ENCODE measurements around the gene GAL.

GAL gene

GRCh38 chr11:68667511-68668500, 16.5 kb upstream of the GAL start:
- no peaks in the 10 kb centered on the region for H3K4me1 ChIP-seq (ENCODE audit: low read length)
- H3K4me2 ChIP-seq (ENCODE audit: low read length), result no peak overlapping the region
- no peaks in the 10 kb centered on the region for H3K79me2 ChIP-seq (ENCODE audit: low read length)
- no peak overlapping the region for H3K9ac ChIP-seq (ENCODE audit: low read length)
- H3K27ac ChIP-seq (ENCODE audit: low read length), result no peak overlapping the region
- no peaks in the 10 kb centered on the region for H3K9me3 ChIP-seq (ENCODE audit: insufficient read depth, low read length)
- no peaks in the 10 kb centered on the region for H3K36me3 ChIP-seq (replicated peaks; ENCODE audit: low read depth, low read length)
- TF ChIP-seq CTCF (IDR thresholded peaks at IDR 0.05; ENCODE audit: low read depth, low read length) (no peak), EZH2phosphoT487 (IDR thresholded peaks at IDR 0.05; ENCODE audit: low read depth) (no peak)
- H2AFZ ChIP-seq (ENCODE audit: low read depth, low read length), result no peak overlapping the region
- H3K4me3 ChIP-seq (ENCODE audit: low read length), result no peak overlapping the region
- H3K27me3 ChIP-seq (ENCODE audit: low read depth, low read length), result 0 out of 2 replicates have a peak, but pooled peaks cover 2% of the 10 kb centered on the region
- no peaks in the 10 kb centered on the region for H4K20me1 ChIP-seq (ENCODE audit: insufficient read depth, low read length)

- Histone ChIP-seq H3K36me3 (replicated peaks; ENCODE audit: low read depth, low read length) (no peaks in the 10 kb centered on the region), H3K9me3 (ENCODE audit: insufficient read depth, low read length) (no peaks in the 10 kb centered on the region), H3K27me3 (ENCODE audit: low read depth, low read length) (peaks cover under 1% of the 10 kb centered on the region; the same call in 1 of the 2 replicates), H3K79me2 (ENCODE audit: low read length) (no peaks in the 10 kb centered on the region), H3K4me3 (ENCODE audit: low read length) (no peak overlapping the region), H3K27ac (ENCODE audit: low read length) (no peak overlapping the region), H3K4me1 (ENCODE audit: low read length) (no peaks in the 10 kb centered on the region), H3K9ac (ENCODE audit: low read length) (no peak overlapping the region), H4K20me1 (ENCODE audit: insufficient read depth, low read length) (no peaks in the 10 kb centered on the region), H2AFZ (ENCODE audit: low read depth, low read length) (no peak overlapping the region), H3K4me2 (ENCODE audit: low read length) (no peak overlapping the region)
- no peak for TF ChIP-seq CTCF (IDR thresholded peaks at IDR 0.05; ENCODE audit: low read depth, low read length)
- TF ChIP-seq EZH2phosphoT487 (IDR thresholded peaks at IDR 0.05; ENCODE audit: low read depth), result no peak
Measured at GRCh38 chr11:68669301-68670090, 14.8 kb upstream of the GAL start.

- Histone ChIP-seq H3K4me2 (ENCODE audit: low read length) (no peak overlapping the region), H2AFZ (ENCODE audit: low read depth, low read length) (no peak overlapping the region), H3K9me3 (ENCODE audit: insufficient read depth, low read length) (no peaks in the 10 kb centered on the region), H4K20me1 (ENCODE audit: insufficient read depth, low read length) (no peaks in the 10 kb centered on the region), H3K4me3 (ENCODE audit: low read length) (no peak overlapping the region), H3K79me2 (ENCODE audit: low read length) (no peaks in the 10 kb centered on the region), H3K4me1 (ENCODE audit: low read length) (no peaks in the 10 kb centered on the region), H3K27ac (ENCODE audit: low read length) (no peak overlapping the region), H3K9ac (ENCODE audit: low read length) (no peak overlapping the region), H3K27me3 (ENCODE audit: low read depth, low read length) (peaks cover 3% of the 10 kb centered on the region; the same call in 1 of the 2 replicates), H3K36me3 (replicated peaks; ENCODE audit: low read depth, low read length) (no peaks in the 10 kb centered on the region)
- no peak for TF ChIP-seq CTCF (IDR thresholded peaks at IDR 0.05; ENCODE audit: low read depth, low read length)
- TF ChIP-seq EZH2phosphoT487 (IDR thresholded peaks at IDR 0.05; ENCODE audit: low read depth), result no peak
Measured at GRCh38 chr11:68670208-68670992, 13.9 kb upstream of the GAL start.
